Lower leg skin (tissue), 3 donors: ENCODE results near the gene ATP13A1.

ENCODE experiments used
- CTCF ChIP-seq, 3 donors: fragments of 450-650 bp; IDR thresholded peaks; one replicate each; pipeline ENCODE4 v1.5.1; 2016; ENCODE audit warnings: antibody characterized with exemption in 3 of 3, mild to moderate bottlenecking in 3 of 3, moderate library complexity in 2 of 3
- POLR2A ChIP-seq, 2 donors: fragments of 450-650 bp; IDR thresholded peaks; one replicate each; pipeline ENCODE4 v1.6.1; 2016 to 2017; ENCODE audit warnings: antibody characterized with exemption in 2 of 2, mild to moderate bottlenecking in 1 of 2, moderate library complexity in 1 of 2

DNA sequence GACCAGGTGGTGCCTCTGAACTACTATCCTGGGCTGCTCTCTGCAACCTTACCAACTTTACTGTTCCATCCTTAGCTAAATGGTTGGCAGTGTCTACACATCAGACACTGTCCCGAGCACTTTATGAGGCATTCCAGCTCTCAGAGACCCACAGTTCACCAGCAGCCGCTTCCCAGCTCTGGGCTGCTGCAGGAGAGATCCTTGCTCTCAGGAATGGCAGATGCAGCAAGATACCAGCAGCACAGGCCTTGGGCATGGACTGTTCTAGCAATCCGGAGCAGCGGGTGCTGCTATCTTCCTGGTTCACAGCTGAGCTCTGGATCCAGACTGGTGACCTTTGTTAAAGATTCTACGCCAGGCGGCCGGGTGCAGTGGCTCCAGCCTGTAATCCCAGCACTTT, 32.1 kb downstream of the ATP13A1 start:
- no peak for TF ChIP-seq POLR2A (IDR thresholded peaks at IDR 0.05)
- TF ChIP-seq CTCF (IDR thresholded peaks at IDR 0.05), result no peak
